GF-D8 (cell line): Measurements from ENCODE around the gene PCDHA13.
"Not testable (repeated sequence)": the region's sequence is repeated elsewhere in the genome, so short reads cannot be mapped to it uniquely, and the experiment has no call there.

Source experiments
- DNase-seq: peaks from one replicate; lab custom pipeline; 2025; lab: John Stamatoyannopoulos, UW

The PCDHA13 gene

DNA sequence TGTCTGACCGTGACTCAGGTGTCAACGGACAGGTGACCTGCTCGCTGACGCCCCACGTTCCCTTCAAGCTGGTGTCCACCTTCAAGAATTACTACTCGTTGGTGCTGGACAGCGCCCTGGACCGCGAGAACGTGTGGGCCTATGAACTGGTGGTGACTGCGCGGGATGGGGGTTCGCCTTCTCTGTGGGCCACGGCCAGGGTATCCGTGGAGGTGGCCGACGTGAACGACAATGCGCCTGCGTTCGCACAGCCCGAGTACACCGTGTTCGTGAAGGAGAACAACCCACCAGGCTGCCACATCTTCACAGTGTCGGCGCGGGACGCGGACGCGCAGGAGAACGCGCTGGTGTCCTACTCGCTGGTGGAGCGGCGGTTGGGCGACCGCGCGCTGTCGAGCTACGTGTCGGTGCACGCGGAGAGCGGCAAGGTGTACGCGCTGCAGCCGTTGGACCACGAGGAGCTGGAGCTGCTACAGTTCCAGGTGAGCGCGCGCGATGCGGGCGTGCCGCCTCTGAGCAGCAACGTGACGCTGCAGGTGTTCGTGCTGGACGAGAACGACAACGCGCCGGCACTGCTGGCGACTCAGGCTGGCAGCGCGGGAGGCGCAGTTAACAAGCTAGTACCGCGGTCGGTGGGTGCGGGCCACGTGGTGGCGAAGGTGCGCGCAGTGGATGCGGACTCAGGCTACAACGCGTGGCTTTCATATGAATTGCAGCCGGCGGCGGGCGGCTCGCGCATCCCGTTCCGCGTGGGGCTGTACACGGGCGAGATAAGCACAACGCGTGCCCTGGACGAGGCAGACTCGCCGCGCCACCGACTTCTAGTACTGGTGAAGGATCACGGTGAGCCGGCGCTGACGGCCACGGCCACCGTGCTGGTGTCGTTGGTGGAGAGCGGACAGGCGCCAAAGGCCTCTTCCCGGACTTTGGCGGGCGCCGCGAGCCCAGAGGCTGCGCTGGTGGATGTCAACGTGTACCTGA is 11.4 kb upstream of the PCDHA13 start:
- DNase-seq, result no peak

DNA sequence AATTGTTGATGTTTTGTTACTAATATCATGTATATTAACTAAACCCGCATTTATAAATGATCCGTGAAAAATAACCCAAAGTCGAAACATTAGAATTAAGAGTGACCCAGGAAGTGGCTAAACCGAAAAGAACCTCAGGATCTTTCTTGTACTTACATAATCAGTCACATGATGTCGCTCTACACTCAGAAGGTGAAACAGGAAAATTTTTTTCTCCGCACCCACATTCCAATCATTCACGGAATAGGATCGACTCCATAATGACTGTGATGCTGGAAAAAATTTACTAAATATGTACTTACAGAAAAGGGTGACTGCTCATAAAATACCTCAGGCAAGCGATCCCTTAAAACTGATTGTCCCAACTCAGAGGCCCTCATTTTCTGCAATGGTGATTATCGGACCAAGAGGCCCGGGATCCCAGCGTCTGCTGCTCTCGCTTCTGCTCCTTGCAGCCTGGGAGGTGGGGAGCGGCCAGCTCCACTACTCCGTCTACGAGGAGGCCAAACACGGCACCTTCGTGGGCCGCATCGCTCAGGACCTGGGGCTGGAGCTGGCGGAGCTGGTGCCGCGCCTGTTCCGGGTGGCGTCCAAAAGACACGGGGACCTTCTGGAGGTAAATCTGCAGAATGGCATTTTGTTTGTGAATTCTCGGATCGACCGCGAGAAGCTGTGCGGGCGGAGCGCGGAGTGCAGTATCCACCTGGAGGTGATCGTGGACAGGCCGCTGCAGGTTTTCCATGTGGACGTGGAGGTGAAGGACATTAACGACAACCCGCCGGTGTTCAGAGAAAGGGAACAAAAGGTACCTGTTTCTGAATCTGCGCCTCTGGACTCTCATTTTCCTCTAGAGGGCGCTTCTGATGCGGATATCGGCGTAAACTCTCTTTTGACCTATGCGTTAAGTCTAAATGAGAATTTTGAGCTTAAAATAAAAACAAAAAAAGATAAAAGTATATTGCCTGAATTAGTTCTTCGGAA is 6.5 kb upstream of the PCDHA13 start, which contains the start of gene PCDHA12:
Gene PCDHA12, plus strand, starts transcription at position 224 of the 981 bp plus-strand sequence. Its CDS starts 165 bp downstream, at position 389.
- DNase-seq, result no peak

DNA sequence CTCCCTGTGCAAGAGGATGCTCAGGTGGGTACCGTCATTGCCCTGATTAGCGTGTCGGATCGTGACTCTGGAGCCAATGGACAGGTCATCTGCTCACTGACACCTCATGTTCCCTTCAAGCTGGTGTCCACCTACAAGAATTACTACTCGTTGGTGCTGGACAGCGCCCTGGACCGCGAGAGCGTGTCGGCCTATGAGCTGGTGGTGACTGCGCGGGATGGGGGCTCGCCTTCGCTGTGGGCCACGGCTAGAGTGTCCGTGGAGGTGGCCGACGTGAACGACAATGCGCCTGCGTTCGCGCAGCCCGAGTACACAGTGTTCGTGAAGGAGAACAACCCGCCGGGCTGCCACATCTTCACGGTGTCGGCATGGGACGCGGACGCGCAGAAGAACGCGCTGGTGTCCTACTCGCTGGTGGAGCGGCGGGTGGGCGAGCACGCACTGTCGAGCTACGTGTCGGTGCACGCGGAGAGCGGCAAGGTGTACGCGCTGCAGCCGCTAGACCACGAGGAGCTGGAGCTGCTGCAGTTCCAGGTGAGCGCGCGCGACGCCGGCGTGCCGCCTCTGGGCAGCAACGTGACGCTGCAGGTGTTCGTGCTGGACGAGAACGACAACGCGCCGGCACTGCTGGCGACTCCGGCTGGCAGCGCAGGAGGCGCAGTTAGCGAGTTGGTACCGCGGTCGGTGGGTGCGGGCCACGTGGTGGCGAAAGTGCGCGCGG is 5.2 kb upstream of the PCDHA13 start:
- DNase-seq, result not testable (repeated sequence)

DNA sequence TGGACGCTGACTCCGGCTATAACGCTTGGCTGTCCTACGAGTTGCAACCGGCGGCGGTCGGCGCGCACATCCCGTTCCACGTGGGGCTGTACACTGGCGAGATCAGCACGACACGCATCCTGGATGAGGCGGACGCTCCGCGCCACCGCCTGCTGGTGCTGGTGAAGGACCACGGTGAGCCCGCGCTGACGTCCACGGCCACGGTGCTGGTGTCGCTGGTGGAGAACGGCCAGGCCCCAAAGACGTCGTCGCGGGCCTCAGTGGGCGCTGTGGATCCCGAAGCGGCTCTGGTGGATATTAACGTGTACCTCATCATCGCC is 4.7 kb upstream of the PCDHA13 start:
- no peak for DNase-seq

DNA sequence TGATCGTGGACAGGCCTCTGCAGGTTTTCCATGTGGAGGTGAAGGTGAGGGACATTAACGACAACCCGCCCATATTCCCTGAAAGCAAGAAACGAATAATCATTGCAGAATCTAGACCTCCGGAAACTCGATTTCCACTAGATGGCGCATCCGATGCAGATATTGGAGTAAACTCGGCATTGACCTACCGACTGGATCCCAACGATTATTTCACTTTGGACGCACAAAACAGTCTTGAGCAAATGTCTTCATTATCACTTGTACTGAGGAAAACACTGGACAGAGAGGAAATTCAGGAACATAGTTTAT is 621 bp downstream of the PCDHA13 start:
- no peak for DNase-seq

DNA sequence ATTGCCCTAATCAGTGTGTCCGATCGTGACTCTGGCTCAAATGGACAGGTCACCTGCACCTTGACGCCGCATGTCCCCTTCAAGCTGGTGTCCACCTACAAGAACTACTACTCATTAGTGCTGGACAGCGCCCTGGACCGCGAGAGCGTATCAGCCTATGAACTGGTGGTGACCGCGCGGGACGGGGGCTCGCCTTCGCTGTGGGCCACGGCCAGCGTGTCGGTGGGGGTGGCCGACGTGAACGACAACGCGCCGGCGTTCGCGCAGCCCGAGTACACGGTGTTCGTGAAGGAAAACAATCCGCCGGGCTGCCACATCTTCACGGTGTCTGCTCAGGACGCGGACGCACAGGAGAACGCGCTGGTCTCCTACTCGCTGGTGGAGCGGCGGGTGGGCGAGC is 1.4 kb downstream of the PCDHA13 start:
- no peak for DNase-seq

DNA sequence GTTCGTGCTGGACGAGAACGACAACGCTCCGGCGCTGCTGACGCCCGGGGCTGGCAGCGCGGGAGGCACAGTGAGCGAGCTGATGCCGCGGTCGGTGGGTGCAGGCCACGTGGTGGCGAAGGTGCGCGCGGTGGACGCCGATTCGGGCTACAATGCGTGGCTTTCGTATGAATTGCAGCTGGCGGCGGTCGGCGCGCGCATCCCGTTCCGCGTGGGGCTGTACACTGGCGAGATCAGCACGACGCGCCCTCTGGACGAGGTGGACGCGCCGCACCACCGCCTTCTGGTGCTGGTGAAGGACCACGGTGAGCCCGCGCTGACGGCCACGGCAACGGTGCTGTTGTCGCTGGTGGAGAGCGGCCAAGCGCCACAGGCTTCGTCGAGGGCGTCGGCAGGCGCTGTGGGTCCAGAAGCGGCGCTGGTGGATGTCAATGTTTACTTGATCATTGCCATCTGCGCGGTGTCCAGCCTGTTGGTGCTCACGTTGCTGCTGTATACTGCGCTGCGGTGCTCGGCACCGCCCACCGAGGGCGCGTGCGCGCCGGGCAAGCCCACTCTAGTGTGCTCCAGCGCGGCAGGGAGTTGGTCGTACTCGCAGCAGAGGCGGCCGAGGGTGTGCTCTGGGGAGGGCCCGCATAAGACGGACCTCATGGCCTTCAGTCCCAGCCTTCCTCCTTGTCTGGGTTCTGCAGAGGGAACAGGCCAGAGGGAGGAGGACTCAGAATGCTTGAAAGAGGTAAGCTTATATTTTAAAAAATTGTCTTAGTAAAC is 2.2 kb downstream of the PCDHA13 start:
- DNase-seq, result no peak

DNA sequence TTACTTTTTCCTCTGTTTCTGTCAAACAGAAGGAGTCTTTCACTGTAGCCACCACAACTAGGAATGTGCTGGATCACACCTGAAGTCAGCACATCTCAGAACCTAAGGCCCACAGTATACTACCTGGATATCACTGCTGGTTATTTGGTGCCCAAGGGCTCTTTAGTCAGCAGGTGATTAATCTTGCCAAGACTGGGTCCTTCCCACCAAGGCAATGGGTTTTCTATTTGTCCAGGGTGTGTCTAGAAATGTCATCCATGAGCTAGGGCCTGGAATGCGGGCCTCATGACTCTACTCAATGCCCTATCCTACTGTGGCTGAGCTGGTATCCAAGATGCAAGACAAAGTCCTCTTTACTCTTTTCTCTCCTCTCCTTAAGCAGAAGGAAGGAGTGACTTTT is 34.4 kb downstream of the PCDHA13 start:
- no peak for DNase-seq

DNA sequence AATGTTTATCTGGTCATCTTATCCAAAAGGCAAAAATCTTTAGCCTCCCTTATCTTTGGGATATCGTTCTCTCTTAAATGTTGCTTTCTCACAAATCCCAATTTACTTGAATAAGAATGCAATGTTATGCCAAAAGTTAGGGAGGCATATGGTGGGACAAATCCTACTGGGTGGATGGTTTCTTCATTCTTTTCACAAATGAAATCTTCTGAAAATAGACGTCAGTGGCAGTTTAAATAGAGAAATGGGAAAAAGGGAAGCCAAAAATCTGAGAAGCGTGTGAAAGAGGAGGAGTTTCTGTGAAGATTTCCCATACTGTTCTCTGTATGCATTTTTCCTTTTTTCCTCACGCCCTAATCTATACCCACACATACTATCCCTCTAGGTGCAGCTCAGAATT is 41.7 kb downstream of the PCDHA13 start:
- no peak for DNase-seq

DNA sequence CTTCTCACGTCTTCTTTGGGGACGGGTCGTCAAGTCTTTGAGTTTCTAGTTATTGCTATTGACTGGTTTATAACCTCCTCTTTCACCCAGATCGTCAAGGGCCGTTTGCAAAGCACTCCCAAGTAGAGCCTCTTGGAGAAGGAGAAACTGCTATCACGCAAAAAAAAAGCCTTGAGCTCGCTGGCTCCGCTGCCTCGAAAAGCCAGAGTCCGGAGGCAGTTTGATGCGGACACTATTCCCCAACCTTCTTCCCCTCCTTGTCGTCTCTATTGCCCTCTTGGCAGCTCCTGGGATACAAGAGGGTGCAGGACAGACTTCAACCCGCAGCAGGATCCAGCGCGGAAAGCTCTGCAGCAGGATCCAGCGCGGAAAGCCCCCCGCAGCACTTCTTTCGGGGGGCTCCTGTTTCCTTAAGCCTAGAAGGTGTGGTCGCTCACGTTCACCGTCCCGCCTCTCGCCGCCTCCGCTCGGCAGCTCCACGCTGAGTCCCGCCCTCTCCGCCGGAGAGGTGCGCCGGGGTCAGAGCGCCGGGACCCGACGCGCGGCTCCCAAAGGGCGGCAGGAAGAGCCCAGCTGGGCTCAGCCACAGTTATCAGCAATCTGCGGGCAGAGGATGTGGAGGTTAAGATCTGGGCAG is 44.0 kb downstream of the PCDHA13 start, which contains the start of gene PCDHAC1:
Gene PCDHAC1, plus strand, starts transcription at position 494 of the 637 bp plus-strand sequence. CDS start 594 bp downstream, outside the sequence.
- no peak for DNase-seq

DNA sequence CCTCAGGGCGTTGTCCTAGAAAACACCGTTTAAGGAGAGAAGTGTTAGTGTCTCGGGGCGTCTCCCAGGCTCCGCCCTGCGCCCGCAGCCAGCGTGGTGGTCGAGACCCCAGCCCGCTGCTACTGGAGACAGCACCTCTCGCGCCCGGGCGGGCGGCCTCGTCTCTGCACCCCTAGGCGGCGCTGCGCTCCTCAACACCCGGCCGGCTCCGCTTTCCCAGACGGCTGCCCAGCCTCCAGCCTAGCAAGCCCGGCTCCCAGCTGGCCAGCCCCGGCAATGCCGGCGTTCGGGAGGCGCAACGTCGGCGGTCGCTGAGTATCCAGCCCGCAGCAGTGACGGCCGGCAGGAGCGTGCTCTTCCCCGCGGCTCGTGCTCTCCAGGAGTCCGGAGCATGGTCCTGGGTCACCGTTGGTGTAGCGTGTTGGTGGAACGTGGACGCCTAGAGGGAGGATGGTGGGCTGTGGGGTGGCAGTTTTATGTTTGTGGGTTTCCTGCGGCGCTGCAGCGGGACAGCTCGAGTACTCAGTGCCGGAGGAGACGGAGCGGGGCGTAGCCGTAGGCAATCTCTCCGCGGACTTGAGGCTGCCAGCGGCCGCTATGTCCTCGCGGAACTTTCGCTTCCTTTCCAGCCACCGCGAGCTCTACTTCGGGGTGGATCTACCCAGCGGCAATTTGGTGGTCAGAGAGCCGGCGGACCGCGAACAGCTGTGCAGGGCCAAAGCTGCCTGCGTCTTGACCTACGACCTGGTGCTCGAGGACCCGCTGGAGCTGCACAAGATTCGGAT is 44.7 kb downstream of the PCDHA13 start:
- DNase-seq, result no peak

DNA sequence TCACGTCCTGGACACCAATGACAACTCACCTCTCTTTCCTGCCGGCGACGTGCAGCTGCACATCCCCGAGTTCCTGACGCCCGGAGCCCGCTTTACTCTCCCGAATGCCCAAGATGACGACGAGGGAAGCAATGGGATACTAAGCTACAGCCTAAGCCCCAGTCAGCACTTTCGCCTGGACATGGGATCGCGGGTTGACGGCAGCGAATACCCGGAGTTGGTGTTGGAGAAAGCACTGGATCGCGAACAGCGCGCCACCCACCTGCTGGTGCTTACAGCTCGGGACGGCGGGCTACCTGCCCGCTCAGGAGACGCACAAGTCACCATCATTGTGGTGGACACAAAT is 45.3 kb downstream of the PCDHA13 start:
- no peak for DNase-seq
